Nephron (organoid): ENCODE results near the gene APPL2.

Experiments used
- H3K27ac Mint-ChIP-seq, 3 experiments: 2 replicates each; pipeline ENCODE4 v1.8.0; 2020; ENCODE audit warnings: mixed read lengths in 3 of 3, mild to moderate bottlenecking in 2 of 3, moderate library complexity in 1 of 3
- H3K27me3 Mint-ChIP-seq: 2 replicates; pipeline ENCODE4 v1.8.0; 2021; ENCODE audit warnings: low read depth, mild to moderate bottlenecking, moderate library complexity, mixed read lengths
- H3K36me3 Mint-ChIP-seq: 2 replicates; pipeline ENCODE4 v1.8.0; 2020; ENCODE audit warnings: low read depth, mixed read lengths
- H3K4me1 Mint-ChIP-seq: 2 replicates; pipeline ENCODE4 v1.8.0; 2020; ENCODE audit warnings: mixed read lengths
- H3K4me3 Mint-ChIP-seq, 3 experiments: 2 replicates each; pipeline ENCODE4 v1.8.0; 2020; ENCODE audit warnings: mild to moderate bottlenecking in 3 of 3, mixed read lengths in 3 of 3, moderate library complexity in 2 of 3
- H3K9me3 Mint-ChIP-seq: 2 replicates; pipeline ENCODE4 v1.8.0; 2020; ENCODE audit warnings: mixed read lengths
- CTCF ChIP-seq, 3 experiments: fragments of 200-600 bp; sonication (generic); IDR thresholded peaks; one replicate each; pipeline ENCODE4 v1.5.0; 2021; ENCODE audit warnings: antibody characterized with exemption in 3 of 3; ENCODE audit not compliant: unreplicated experiment in 3 of 3

APPL2 gene

GRCh38 chr12:105175397-105175990, 60.5 kb downstream of the APPL2 start:
- TF ChIP-seq CTCF (IDR thresholded peaks at IDR 0.05; ENCODE audit: unreplicated experiment in 3 of 3): no peak
- H3K4me1 Mint-ChIP-seq: no peaks in the 10 kb centered on the region
- peaks cover 7% of the 10 kb centered on the region for H3K9me3 Mint-ChIP-seq
- no peak overlapping the region for H3K27ac Mint-ChIP-seq
- H3K27me3 Mint-ChIP-seq: no peaks in the 10 kb centered on the region
- no peak overlapping the region for H3K4me3 Mint-ChIP-seq
- peaks cover 67% of the 10 kb centered on the region for H3K36me3 Mint-ChIP-seq

GRCh38 chr12:105171691-105172436, 64.1 kb downstream of the APPL2 start:
- H3K4me1 Mint-ChIP-seq: no peaks in the 10 kb centered on the region
- H3K4me3 Mint-ChIP-seq: no peak overlapping the region
- TF ChIP-seq CTCF (IDR thresholded peaks at IDR 0.05; ENCODE audit: unreplicated experiment in 3 of 3): no peak
- H3K27ac Mint-ChIP-seq: no peak overlapping the region
- H3K27me3 Mint-ChIP-seq: no peaks in the 10 kb centered on the region
- H3K9me3 Mint-ChIP-seq: no peaks in the 10 kb centered on the region
- peaks cover 56% of the 10 kb centered on the region for H3K36me3 Mint-ChIP-seq

GRCh38 chr12:105170139-105170538, 65.8 kb downstream of the APPL2 start:
- no peak overlapping the region for H3K4me3 Mint-ChIP-seq
- H3K36me3 Mint-ChIP-seq: peaks cover 46% of the 10 kb centered on the region
- no peak for TF ChIP-seq CTCF (IDR thresholded peaks at IDR 0.05; ENCODE audit: unreplicated experiment in 3 of 3)
- H3K27me3 Mint-ChIP-seq: no peaks in the 10 kb centered on the region
- no peak overlapping the region for H3K27ac Mint-ChIP-seq
- no peaks in the 10 kb centered on the region for H3K9me3 Mint-ChIP-seq
- no peaks in the 10 kb centered on the region for H3K4me1 Mint-ChIP-seq

GRCh38 chr12:105168006-105168405, 68.0 kb downstream of the APPL2 start:
- H3K4me3 Mint-ChIP-seq: no peak overlapping the region
- H3K4me1 Mint-ChIP-seq: no peaks in the 10 kb centered on the region
- no peak for TF ChIP-seq CTCF (IDR thresholded peaks at IDR 0.05; ENCODE audit: unreplicated experiment in 3 of 3)
- peaks cover 51% of the 10 kb centered on the region for H3K36me3 Mint-ChIP-seq
- no peaks in the 10 kb centered on the region for H3K27me3 Mint-ChIP-seq
- no peaks in the 10 kb centered on the region for H3K9me3 Mint-ChIP-seq
- H3K27ac Mint-ChIP-seq: no peak overlapping the region

DNA sequence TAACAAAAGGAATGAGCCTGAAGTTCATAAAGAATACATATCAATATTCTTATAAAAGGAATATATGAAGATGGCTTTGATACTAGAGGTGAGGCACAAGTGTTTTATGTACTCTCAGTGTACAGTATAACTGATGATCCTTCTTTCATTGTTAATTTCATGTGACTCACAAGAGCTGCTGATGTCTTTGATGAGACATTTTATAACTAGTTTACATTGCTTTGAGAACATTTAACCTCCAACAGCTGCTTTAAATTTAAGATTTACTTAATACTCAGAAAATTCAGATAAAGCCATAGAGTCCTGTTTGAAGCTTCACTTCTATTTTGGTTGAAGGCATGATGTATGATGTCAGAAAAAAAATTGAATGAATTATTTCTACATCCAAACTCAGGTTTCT, 68.6 kb downstream of the APPL2 start:
- no peak for TF ChIP-seq CTCF (IDR thresholded peaks at IDR 0.05; ENCODE audit: unreplicated experiment in 3 of 3)
- Mint-ChIP-seq H3K4me1 (no peaks in the 10 kb centered on the region), H3K9me3 (no peaks in the 10 kb centered on the region), H3K27ac (no peak overlapping the region), H3K4me3 (no peak overlapping the region), H3K27me3 (no peaks in the 10 kb centered on the region), H3K36me3 (peaks cover 51% of the 10 kb centered on the region)

DNA sequence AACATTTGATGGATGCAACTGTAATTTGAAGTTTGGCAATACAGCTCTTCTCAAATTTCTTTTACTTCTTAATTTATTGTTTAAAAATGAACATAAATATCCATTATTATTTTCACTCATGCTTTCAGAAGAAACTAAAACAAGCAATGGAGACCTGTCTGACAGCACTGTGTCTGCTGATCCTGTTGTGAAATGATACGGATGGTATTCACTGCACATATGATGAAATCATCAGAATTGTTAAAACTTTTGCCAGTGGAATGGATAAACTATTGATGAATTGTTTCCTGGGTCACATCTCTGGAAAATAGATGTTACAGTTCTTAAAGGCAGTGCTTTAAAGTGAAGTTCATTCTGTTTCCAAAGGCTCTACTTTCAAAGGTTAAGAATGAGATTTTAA, 69.2 kb downstream of the APPL2 start:
- Mint-ChIP-seq H3K9me3 (no peaks in the 10 kb centered on the region), H3K27ac (no peak overlapping the region), H3K4me1 (no peaks in the 10 kb centered on the region), H3K4me3 (no peak overlapping the region), H3K27me3 (no peaks in the 10 kb centered on the region), H3K36me3 (peaks cover 52% of the 10 kb centered on the region)
- TF ChIP-seq CTCF (IDR thresholded peaks at IDR 0.05; ENCODE audit: unreplicated experiment in 3 of 3): no peak
